ENCODE measurements around the gene UBAP2L.
A peak's percentile ranks its signal among the peaks of the same experiment; 100 is the strongest.
"Not testable (repeated sequence)": the region's sequence is repeated elsewhere in the genome, so short reads cannot be mapped to it uniquely, and the experiment has no call there.

UBAP2L gene

GRCh38 chr1:154220970-154221277 is 169 bp downstream of the UBAP2L start:
- peak overlapping the region; percentile 98 for H3K4me3 Mint-ChIP-seq
- peak overlapping the region; percentile 99 for H3K27ac Mint-ChIP-seq
- no peaks in the 10 kb centered on the region for H3K9me3 Mint-ChIP-seq (ENCODE audit: low read depth)
- no peaks in the 10 kb centered on the region for H3K27me3 Mint-ChIP-seq
- H3K4me1 Mint-ChIP-seq (ENCODE audit: low read depth): peaks cover 65% of the 10 kb centered on the region
- H3K36me3 Mint-ChIP-seq: peaks cover 20% of the 10 kb centered on the region

- peaks cover 20% of the 10 kb centered on the region for H3K36me3 Mint-ChIP-seq
- H3K9me3 Mint-ChIP-seq (ENCODE audit: low read depth): no peaks in the 10 kb centered on the region
- peak overlapping the region; percentile 95 for H3K27ac Mint-ChIP-seq
- peaks cover 67% of the 10 kb centered on the region for H3K4me1 Mint-ChIP-seq (ENCODE audit: low read depth)
- H3K27me3 Mint-ChIP-seq: no peaks in the 10 kb centered on the region
- H3K4me3 Mint-ChIP-seq: peak overlapping the region; percentile 98
These were observed 685 bp downstream of the UBAP2L start for GRCh38 chr1:154221278-154222001.

GRCh38 chr1:154222518-154222917 is 1.8 kb downstream of the UBAP2L start:
- H3K27ac Mint-ChIP-seq: peak overlapping the region; percentile 95
- no peaks in the 10 kb centered on the region for H3K9me3 Mint-ChIP-seq (ENCODE audit: low read depth)
- peaks cover 23% of the 10 kb centered on the region for H3K36me3 Mint-ChIP-seq
- peaks cover 68% of the 10 kb centered on the region for H3K4me1 Mint-ChIP-seq (ENCODE audit: low read depth)
- peak overlapping the region; percentile 98 for H3K4me3 Mint-ChIP-seq
- H3K27me3 Mint-ChIP-seq: no peaks in the 10 kb centered on the region

- peak overlapping the region; percentile 98 for H3K4me3 Mint-ChIP-seq
- no peaks in the 10 kb centered on the region for H3K27me3 Mint-ChIP-seq
- peak overlapping the region; percentile 95 for H3K27ac Mint-ChIP-seq
These were observed 2.2 kb downstream of the UBAP2L start for GRCh38 chr1:154222918-154223317.

GRCh38 chr1:154223621-154224020 is 2.9 kb downstream of the UBAP2L start:
- no peaks in the 10 kb centered on the region for H3K9me3 Mint-ChIP-seq (ENCODE audit: low read depth)
- peaks cover 63% of the 10 kb centered on the region for H3K4me1 Mint-ChIP-seq (ENCODE audit: low read depth)
- peak overlapping the region; percentile 95 for H3K27ac Mint-ChIP-seq
- H3K4me3 Mint-ChIP-seq: peak overlapping the region; percentile 98
- H3K36me3 Mint-ChIP-seq: peaks cover 19% of the 10 kb centered on the region
- no peaks in the 10 kb centered on the region for H3K27me3 Mint-ChIP-seq

More at GRCh38 chr1:154222918-154223317, 2.2 kb downstream of the UBAP2L start:
- H3K4me1 Mint-ChIP-seq (ENCODE audit: low read depth): peaks cover 68% of the 10 kb centered on the region
- H3K36me3 Mint-ChIP-seq: peaks cover 23% of the 10 kb centered on the region
- H3K9me3 Mint-ChIP-seq (ENCODE audit: low read depth): no peaks in the 10 kb centered on the region

GRCh38 chr1:154225370-154225769 is 4.6 kb downstream of the UBAP2L start:
- Mint-ChIP-seq H3K4me1 (ENCODE audit: low read depth) (peaks cover 56% of the 10 kb centered on the region), H3K9me3 (ENCODE audit: low read depth) (no peaks in the 10 kb centered on the region), H3K27me3 (no peaks in the 10 kb centered on the region), H3K36me3 (peaks cover 9% of the 10 kb centered on the region), H3K4me3 (no peak overlapping the region), H3K27ac (peak overlapping the region; percentile 54)

- H3K36me3 Mint-ChIP-seq; H3K27ac Mint-ChIP-seq; H3K27me3 Mint-ChIP-seq; H3K9me3 Mint-ChIP-seq (ENCODE audit: low read depth); H3K4me3 Mint-ChIP-seq: not testable (repeated sequence)
- peaks cover 25% of the 10 kb centered on the region for H3K4me1 Mint-ChIP-seq (ENCODE audit: low read depth)
These were observed 10.4 kb downstream of the UBAP2L start for GRCh38 chr1:154231112-154231511.

- peaks cover 24% of the 10 kb centered on the region for H3K4me1 Mint-ChIP-seq (ENCODE audit: low read depth)
- H3K27me3 Mint-ChIP-seq; H3K9me3 Mint-ChIP-seq (ENCODE audit: low read depth); H3K27ac Mint-ChIP-seq; H3K36me3 Mint-ChIP-seq; H3K4me3 Mint-ChIP-seq: not testable (repeated sequence)
These were observed 12.4 kb downstream of the UBAP2L start for GRCh38 chr1:154233127-154233526.

GRCh38 chr1:154236855-154237254 is 16.1 kb downstream of the UBAP2L start:
- no peaks in the 10 kb centered on the region for H3K27me3 Mint-ChIP-seq
- no peak overlapping the region for H3K4me3 Mint-ChIP-seq
- peaks cover 10% of the 10 kb centered on the region for H3K36me3 Mint-ChIP-seq
- H3K27ac Mint-ChIP-seq: peak overlapping the region; percentile 10
- H3K4me1 Mint-ChIP-seq (ENCODE audit: low read depth): peaks cover 40% of the 10 kb centered on the region
- H3K9me3 Mint-ChIP-seq (ENCODE audit: low read depth): no peaks in the 10 kb centered on the region

GRCh38 chr1:154237435-154237834 is 16.7 kb downstream of the UBAP2L start:
- peaks cover 13% of the 10 kb centered on the region for H3K36me3 Mint-ChIP-seq

GRCh38 chr1:154237880-154238506 is 17.2 kb downstream of the UBAP2L start:
- Mint-ChIP-seq H3K4me1 (ENCODE audit: low read depth) (peaks cover 45% of the 10 kb centered on the region), H3K36me3 (peaks cover 17% of the 10 kb centered on the region), H3K27me3 (no peaks in the 10 kb centered on the region), H3K4me3 (no peak overlapping the region), H3K27ac (peak overlapping the region; percentile 36), H3K9me3 (ENCODE audit: low read depth) (no peaks in the 10 kb centered on the region)

More at GRCh38 chr1:154237435-154237834, 16.7 kb downstream of the UBAP2L start:
- H3K27me3 Mint-ChIP-seq: no peaks in the 10 kb centered on the region
- H3K4me3 Mint-ChIP-seq: no peak overlapping the region
- H3K4me1 Mint-ChIP-seq (ENCODE audit: low read depth): peaks cover 45% of the 10 kb centered on the region
- no peaks in the 10 kb centered on the region for H3K9me3 Mint-ChIP-seq (ENCODE audit: low read depth)
- peak overlapping the region; percentile 47 for H3K27ac Mint-ChIP-seq

- H3K36me3 Mint-ChIP-seq: peaks cover 22% of the 10 kb centered on the region
- no peak overlapping the region for H3K4me3 Mint-ChIP-seq
- no peaks in the 10 kb centered on the region for H3K27me3 Mint-ChIP-seq
- H3K4me1 Mint-ChIP-seq (ENCODE audit: low read depth): peaks cover 44% of the 10 kb centered on the region
- peak overlapping the region; percentile 76 for H3K27ac Mint-ChIP-seq
- no peaks in the 10 kb centered on the region for H3K9me3 Mint-ChIP-seq (ENCODE audit: low read depth)
These were observed 18.7 kb downstream of the UBAP2L start for GRCh38 chr1:154239491-154239890.

- peaks cover 22% of the 10 kb centered on the region for H3K36me3 Mint-ChIP-seq
These were observed 19.6 kb downstream of the UBAP2L start for GRCh38 chr1:154240294-154240833.

GRCh38 chr1:154241703-154242351 is 21.1 kb downstream of the UBAP2L start:
- no peaks in the 10 kb centered on the region for H3K27me3 Mint-ChIP-seq
- peak overlapping the region; percentile 70 for H3K27ac Mint-ChIP-seq
- no peak overlapping the region for H3K4me3 Mint-ChIP-seq
- no peaks in the 10 kb centered on the region for H3K9me3 Mint-ChIP-seq (ENCODE audit: low read depth)
- peaks cover 22% of the 10 kb centered on the region for H3K36me3 Mint-ChIP-seq
- peaks cover 39% of the 10 kb centered on the region for H3K4me1 Mint-ChIP-seq (ENCODE audit: low read depth)

More at GRCh38 chr1:154240294-154240833, 19.6 kb downstream of the UBAP2L start:
- Mint-ChIP-seq H3K9me3 (ENCODE audit: low read depth) (no peaks in the 10 kb centered on the region), H3K27me3 (no peaks in the 10 kb centered on the region), H3K4me1 (ENCODE audit: low read depth) (peaks cover 44% of the 10 kb centered on the region), H3K27ac (no peak overlapping the region), H3K4me3 (no peak overlapping the region)

GRCh38 chr1:154253671-154254070 is 32.9 kb downstream of the UBAP2L start:
- Mint-ChIP-seq H3K36me3 (peaks cover 10% of the 10 kb centered on the region), H3K4me3 (no peak overlapping the region), H3K4me1 (ENCODE audit: low read depth) (no peaks in the 10 kb centered on the region), H3K27ac (no peak overlapping the region), H3K27me3 (no peaks in the 10 kb centered on the region), H3K9me3 (ENCODE audit: low read depth) (no peaks in the 10 kb centered on the region)

Measured in activated naive CD8-positive, alpha-beta T cell (primary cell).